GM13976 (cell line): ENCODE data around the gene HPSE2.

Source experiments
- DNase-seq: peaks from one replicate; pipeline ENCODE4 v3.0.0; 2012; ENCODE audit warnings: low spot score
- CTCF ChIP-seq: IDR thresholded peaks from 2 replicates; pipeline ENCODE4 v1.5.1; 2012; ENCODE audit warnings: borderline replicate concordance, mild to moderate bottlenecking; ENCODE audit not compliant: insufficient read depth; ENCODE audit errors: extremely low read depth, missing control alignments, control extremely low read depth
- in situ Hi-C: fragments of 300-500 bp; cut with MboI; formaldehyde crosslinking; loops from one replicate; pipeline ENCODE4 v1.12.0; 2022; ENCODE audit warnings: low sequenced_read_pairs, mixed read lengths, inconsistent platforms; ENCODE audit not compliant: unreplicated experiment

HPSE2 gene

GRCh38 chr10:98758463-98758862, 477.2 kb downstream of the HPSE2 start:
- DNase-seq, result no peak
- TF ChIP-seq CTCF, result no peak
- in situ Hi-C loops, result no loop called here

- in situ Hi-C loops, result no loop called here
- no peak for TF ChIP-seq CTCF
- peak; percentile 26 for DNase-seq
These were observed 487.4 kb downstream of the HPSE2 start for GRCh38 chr10:98748298-98748697.

- no peak for TF ChIP-seq CTCF
- in situ Hi-C loops, result no loop called here
- DNase-seq, result peak; percentile 12
These were observed 490.0 kb downstream of the HPSE2 start for GRCh38 chr10:98745645-98746044.

- no peak for TF ChIP-seq CTCF
- no peak for DNase-seq
- in situ Hi-C loops, result no loop called here
These were observed 515.1 kb downstream of the HPSE2 start for GRCh38 chr10:98720551-98720950.

- TF ChIP-seq CTCF, result no peak
- in situ Hi-C loops, result no loop called here
- no peak for DNase-seq
These were observed 522.1 kb downstream of the HPSE2 start for GRCh38 chr10:98713586-98713985.

GRCh38 chr10:98696516-98696915, 539.1 kb downstream of the HPSE2 start:
- no peak for TF ChIP-seq CTCF
- in situ Hi-C loops, result no loop called here
- DNase-seq, result no peak

GRCh38 chr10:98694883-98695282, 540.8 kb downstream of the HPSE2 start:
- in situ Hi-C loops, result no loop called here
- TF ChIP-seq CTCF, result no peak
- no peak for DNase-seq
